Measurements from ENCODE around the gene GAS2L2.

GAS2L2 gene

DNA sequence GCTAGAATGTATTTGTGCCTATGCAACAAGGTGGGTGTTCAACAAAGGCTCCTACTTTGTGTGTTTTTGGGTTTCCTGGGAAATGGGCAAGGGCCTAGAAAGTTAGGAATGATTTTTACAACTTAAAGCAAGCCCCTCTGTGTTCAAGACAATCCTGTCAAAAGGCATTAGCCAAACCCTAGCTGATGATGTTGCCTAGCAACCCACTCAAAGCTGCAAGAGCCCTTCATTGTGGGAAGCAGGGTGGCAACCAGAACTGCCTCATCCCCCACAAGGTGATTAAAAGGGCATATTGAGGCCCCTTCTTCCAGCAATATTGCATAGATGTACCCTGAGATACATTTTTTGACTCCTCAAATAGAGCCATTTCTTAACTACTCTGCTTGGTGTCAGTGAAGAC, 37.6 kb downstream of the GAS2L2 start:
- Histone ChIP-seq H3K4me3 (ENCODE audit: insufficient read length, low read depth) (no peak overlapping the region), H3K27me3 (ENCODE audit: insufficient read depth, insufficient read length) (no peaks in the 10 kb centered on the region), H3K9ac (ENCODE audit: insufficient read length, low read depth) (no peak overlapping the region), H3K36me3 (ENCODE audit: insufficient read depth, insufficient read length, low read length) (peaks cover 75% of the 10 kb centered on the region), H3K4me1 (ENCODE audit: insufficient read depth, insufficient read length) (peaks cover 4% of the 10 kb centered on the region), H3K9me3 (ENCODE audit: insufficient read depth, low read length) (peaks cover 4% of the 10 kb centered on the region; the same call in 1 of the 2 replicates)
- TF ChIP-seq YY1 (IDR thresholded peaks at IDR 0.05; ENCODE audit: insufficient read depth, insufficient read length), result no peak
- TF ChIP-seq SUZ12 (IDR thresholded peaks at IDR 0.05; ENCODE audit: extremely low read depth, insufficient read depth, insufficient read length), result no peak
- TF ChIP-seq ZNF274 (IDR thresholded peaks at IDR 0.05; ENCODE audit: low read depth, low read length), result no peak
- no peak for DNase-seq (ENCODE audit: low read depth, low spot score)

DNA sequence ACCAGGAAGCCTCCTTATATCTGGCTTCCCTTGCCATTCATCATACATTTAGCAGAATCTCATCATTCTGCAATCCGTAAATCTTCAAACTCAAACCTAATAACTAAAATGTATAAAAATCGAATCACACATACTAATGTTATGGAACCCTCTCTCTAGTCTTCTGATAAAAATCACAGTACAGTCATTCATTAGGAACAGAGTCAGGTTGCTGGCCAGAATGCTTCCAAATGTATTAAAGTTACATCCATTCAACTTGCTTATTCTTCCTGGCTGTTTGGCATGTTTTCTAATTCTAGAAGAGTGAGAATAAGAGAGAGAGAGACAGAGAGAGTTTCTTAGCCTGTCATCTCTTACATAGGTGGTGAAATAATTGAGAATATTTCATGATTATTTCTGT, 38.1 kb downstream of the GAS2L2 start:
- no peak for DNase-seq (ENCODE audit: low read depth, low spot score)
- peaks cover 78% of the 10 kb centered on the region for H3K36me3 ChIP-seq (ENCODE audit: insufficient read depth, insufficient read length, low read length)

DNA sequence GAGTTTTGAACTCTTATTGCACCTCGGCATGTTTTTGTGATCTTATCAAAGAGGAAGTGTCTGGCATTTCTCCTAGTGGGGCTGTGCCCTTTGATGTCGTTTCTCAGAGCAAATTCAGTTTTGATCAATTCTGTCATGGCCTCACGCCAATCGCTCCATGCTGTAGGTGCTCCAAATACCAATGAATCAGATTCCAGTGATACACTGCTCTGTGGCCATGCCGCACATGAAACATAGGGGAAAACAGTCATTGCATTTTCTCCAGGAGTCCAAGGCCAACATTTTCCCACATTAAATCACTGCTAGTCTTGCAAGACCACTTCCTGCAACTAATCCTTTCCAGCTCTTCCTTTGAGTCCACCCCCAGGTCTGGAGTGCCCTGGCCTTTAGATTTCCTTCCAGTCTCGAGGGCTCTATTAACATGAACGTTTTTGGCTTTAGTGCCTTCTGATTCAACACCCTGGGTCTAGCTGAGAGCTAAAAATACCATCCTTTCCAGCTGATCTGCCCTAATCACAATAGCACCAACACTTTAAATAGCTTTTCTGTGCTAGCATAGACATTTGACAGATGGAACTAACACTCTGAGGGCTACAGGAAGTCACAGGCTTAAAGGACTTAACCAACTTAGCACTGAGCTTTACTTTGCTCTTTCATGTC, 39.8 kb downstream of the GAS2L2 start:
- Histone ChIP-seq H3K4me1 (ENCODE audit: insufficient read depth, insufficient read length) (peaks cover 4% of the 10 kb centered on the region), H3K4me3 (ENCODE audit: insufficient read length, low read depth) (no peak overlapping the region), H3K36me3 (ENCODE audit: insufficient read depth, insufficient read length, low read length) (peaks cover 74% of the 10 kb centered on the region), H3K9me3 (ENCODE audit: insufficient read depth, low read length) (peaks cover 5% of the 10 kb centered on the region; the same call in 1 of the 2 replicates), H3K27me3 (ENCODE audit: insufficient read depth, insufficient read length) (no peaks in the 10 kb centered on the region), H3K9ac (ENCODE audit: insufficient read length, low read depth) (no peak overlapping the region)
- no peak for DNase-seq (ENCODE audit: low read depth, low spot score)
- TF ChIP-seq ZNF274 (IDR thresholded peaks at IDR 0.05; ENCODE audit: low read depth, low read length), result no peak
- TF ChIP-seq SUZ12 (IDR thresholded peaks at IDR 0.05; ENCODE audit: extremely low read depth, insufficient read depth, insufficient read length), result no peak
- TF ChIP-seq YY1 (IDR thresholded peaks at IDR 0.05; ENCODE audit: insufficient read depth, insufficient read length), result no peak

More for the DNA sequence above, 38.1 kb downstream of the GAS2L2 start:
- H3K9me3 ChIP-seq (ENCODE audit: insufficient read depth, low read length), result peaks cover 5% of the 10 kb centered on the region; the same call in 1 of the 2 replicates
- H3K9ac ChIP-seq (ENCODE audit: insufficient read length, low read depth), result no peak overlapping the region
- TF ChIP-seq YY1 (IDR thresholded peaks at IDR 0.05; ENCODE audit: insufficient read depth, insufficient read length) (no peak), SUZ12 (IDR thresholded peaks at IDR 0.05; ENCODE audit: extremely low read depth, insufficient read depth, insufficient read length) (no peak)
- H3K4me3 ChIP-seq (ENCODE audit: insufficient read length, low read depth), result no peak overlapping the region
- H3K4me1 ChIP-seq (ENCODE audit: insufficient read depth, insufficient read length), result peaks cover 4% of the 10 kb centered on the region
- H3K27me3 ChIP-seq (ENCODE audit: insufficient read depth, insufficient read length), result no peaks in the 10 kb centered on the region

DNA sequence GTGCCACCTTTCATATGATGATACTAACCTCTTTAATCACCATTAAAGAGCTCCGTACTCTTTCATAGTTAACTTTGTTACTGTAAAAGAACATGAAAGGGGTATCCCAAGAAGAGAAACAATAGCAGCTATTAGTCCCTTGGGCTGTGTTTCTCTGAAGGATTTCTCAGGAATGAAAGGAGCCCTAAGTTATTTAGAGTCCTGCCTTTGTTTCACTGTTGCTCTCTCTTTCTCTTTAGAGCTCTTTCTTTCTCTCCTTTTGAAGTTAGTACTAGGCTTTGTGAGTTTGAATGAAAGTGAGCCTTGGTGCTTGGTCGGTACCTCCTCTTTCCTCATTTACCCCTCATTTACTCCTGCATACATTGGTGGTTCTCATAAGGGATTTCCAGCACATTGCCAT, 42.1 kb downstream of the GAS2L2 start:
- H3K9ac ChIP-seq (ENCODE audit: insufficient read length, low read depth), result no peak overlapping the region
- DNase-seq (ENCODE audit: low read depth, low spot score), result no peak
- H3K4me3 ChIP-seq (ENCODE audit: insufficient read length, low read depth), result no peak overlapping the region
- H3K9me3 ChIP-seq (ENCODE audit: insufficient read depth, low read length), result peaks cover 5% of the 10 kb centered on the region; the same call in 1 of the 2 replicates
- no peak for TF ChIP-seq ZNF274 (IDR thresholded peaks at IDR 0.05; ENCODE audit: low read depth, low read length)
- TF ChIP-seq YY1 (IDR thresholded peaks at IDR 0.05; ENCODE audit: insufficient read depth, insufficient read length), result no peak
- TF ChIP-seq SUZ12 (IDR thresholded peaks at IDR 0.05; ENCODE audit: extremely low read depth, insufficient read depth, insufficient read length), result no peak
- H3K4me1 ChIP-seq (ENCODE audit: insufficient read depth, insufficient read length), result peaks cover 4% of the 10 kb centered on the region
- H3K27me3 ChIP-seq (ENCODE audit: insufficient read depth, insufficient read length), result no peaks in the 10 kb centered on the region
- H3K36me3 ChIP-seq (ENCODE audit: insufficient read depth, insufficient read length, low read length), result peaks cover 58% of the 10 kb centered on the region

DNA sequence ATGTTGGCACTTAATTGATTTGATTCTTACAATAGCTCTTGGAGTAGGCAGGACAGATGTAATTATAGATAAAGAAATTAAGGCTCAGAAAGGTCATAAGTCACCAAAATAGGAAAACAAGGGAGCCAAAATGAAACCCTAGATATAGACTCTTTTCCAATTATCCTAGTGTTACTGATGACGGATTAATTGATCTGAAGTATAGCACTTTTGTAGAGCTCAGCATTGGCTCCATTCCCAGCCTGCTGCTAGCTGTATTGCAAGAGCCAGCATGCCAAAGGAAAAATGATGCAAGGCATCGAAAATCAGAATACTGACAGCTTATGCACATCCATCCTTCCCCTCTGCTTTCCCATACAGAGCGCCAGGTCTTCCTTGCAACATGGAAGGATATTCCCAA, 43.2 kb downstream of the GAS2L2 start:
- TF ChIP-seq SUZ12 (IDR thresholded peaks at IDR 0.05; ENCODE audit: extremely low read depth, insufficient read depth, insufficient read length) (no peak), ZNF274 (IDR thresholded peaks at IDR 0.05; ENCODE audit: low read depth, low read length) (no peak), YY1 (IDR thresholded peaks at IDR 0.05; ENCODE audit: insufficient read depth, insufficient read length) (no peak)
- H3K36me3 ChIP-seq (ENCODE audit: insufficient read depth, insufficient read length, low read length), result peaks cover 52% of the 10 kb centered on the region
- DNase-seq (ENCODE audit: low read depth, low spot score), result no peak
- no peak overlapping the region for H3K4me3 ChIP-seq (ENCODE audit: insufficient read length, low read depth)
- peaks cover 5% of the 10 kb centered on the region; the same call in 1 of the 2 replicates for H3K9me3 ChIP-seq (ENCODE audit: insufficient read depth, low read length)
- peaks cover 4% of the 10 kb centered on the region for H3K4me1 ChIP-seq (ENCODE audit: insufficient read depth, insufficient read length)
- no peaks in the 10 kb centered on the region for H3K27me3 ChIP-seq (ENCODE audit: insufficient read depth, insufficient read length)
- H3K9ac ChIP-seq (ENCODE audit: insufficient read length, low read depth), result no peak overlapping the region

DNA sequence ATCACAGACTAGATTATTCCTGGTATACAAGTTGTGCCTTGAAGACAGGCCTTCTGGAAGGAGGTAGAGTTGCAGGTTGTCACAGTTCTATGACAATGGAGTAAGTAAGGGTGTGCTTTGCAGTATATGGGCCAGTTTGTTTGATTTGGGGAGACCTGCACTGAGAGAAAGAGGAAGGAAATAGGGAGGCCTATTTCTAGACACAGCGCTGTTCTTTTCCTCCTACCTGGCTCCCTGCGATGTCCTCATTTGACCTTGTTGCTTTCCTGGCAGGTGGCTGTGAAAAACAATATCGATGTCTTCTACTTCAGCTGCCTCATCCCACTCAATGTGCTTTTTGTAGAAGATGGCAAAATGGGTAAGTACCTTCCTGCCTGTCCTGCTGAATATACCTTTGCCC, 44.1 kb downstream of the GAS2L2 start:
- no peak for DNase-seq (ENCODE audit: low read depth, low spot score)
- H3K9ac ChIP-seq (ENCODE audit: insufficient read length, low read depth), result no peak overlapping the region
- H3K36me3 ChIP-seq (ENCODE audit: insufficient read depth, insufficient read length, low read length), result peaks cover 47% of the 10 kb centered on the region

DNA sequence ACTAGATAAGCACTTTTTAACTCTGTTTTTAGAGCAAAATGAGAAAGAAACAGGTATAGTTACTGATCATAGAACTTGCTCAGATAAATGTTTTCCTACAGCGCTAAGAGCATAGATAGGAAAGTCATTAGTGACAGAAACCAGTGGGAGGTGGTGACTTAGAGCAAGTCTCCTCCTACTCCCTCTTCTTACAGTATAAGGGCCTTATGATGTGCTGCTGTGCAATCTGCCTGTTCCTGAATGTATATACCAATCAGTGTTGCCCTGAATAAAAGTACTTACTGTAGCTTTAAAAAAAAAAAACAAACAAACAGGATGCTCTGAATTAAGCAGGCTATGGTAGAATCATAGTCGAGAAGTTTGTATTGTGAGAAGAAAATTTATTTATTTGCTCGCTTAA, 44.9 kb downstream of the GAS2L2 start:
- Histone ChIP-seq H3K4me1 (ENCODE audit: insufficient read depth, insufficient read length) (peaks cover 2% of the 10 kb centered on the region), H3K9me3 (ENCODE audit: insufficient read depth, low read length) (peaks cover 5% of the 10 kb centered on the region; the same call in 1 of the 2 replicates), H3K9ac (ENCODE audit: insufficient read length, low read depth) (no peak overlapping the region), H3K36me3 (ENCODE audit: insufficient read depth, insufficient read length, low read length) (peaks cover 41% of the 10 kb centered on the region), H3K27me3 (ENCODE audit: insufficient read depth, insufficient read length) (no peaks in the 10 kb centered on the region), H3K4me3 (ENCODE audit: insufficient read length, low read depth) (no peak overlapping the region)
- TF ChIP-seq ZNF274 (IDR thresholded peaks at IDR 0.05; ENCODE audit: low read depth, low read length) (no peak), SUZ12 (IDR thresholded peaks at IDR 0.05; ENCODE audit: extremely low read depth, insufficient read depth, insufficient read length) (no peak), YY1 (IDR thresholded peaks at IDR 0.05; ENCODE audit: insufficient read depth, insufficient read length) (no peak)
- no peak for DNase-seq (ENCODE audit: low read depth, low spot score)

More for the DNA sequence above, 44.1 kb downstream of the GAS2L2 start:
- Histone ChIP-seq H3K27me3 (ENCODE audit: insufficient read depth, insufficient read length) (no peaks in the 10 kb centered on the region), H3K4me3 (ENCODE audit: insufficient read length, low read depth) (no peak overlapping the region), H3K9me3 (ENCODE audit: insufficient read depth, low read length) (peaks cover 5% of the 10 kb centered on the region; the same call in 1 of the 2 replicates), H3K4me1 (ENCODE audit: insufficient read depth, insufficient read length) (peaks cover 4% of the 10 kb centered on the region)
- TF ChIP-seq YY1 (IDR thresholded peaks at IDR 0.05; ENCODE audit: insufficient read depth, insufficient read length) (no peak), SUZ12 (IDR thresholded peaks at IDR 0.05; ENCODE audit: extremely low read depth, insufficient read depth, insufficient read length) (no peak), ZNF274 (IDR thresholded peaks at IDR 0.05; ENCODE audit: low read depth, low read length) (no peak)
